GM12864 (cell line): ENCODE data around the gene THBS1.

Experiments used
- DNase-seq: peaks from one replicate; pipeline ENCODE4 v3.0.0-alpha.2; 2011; ENCODE audit warnings: low read depth
- H3K4me3 ChIP-seq: 2 replicates; pipeline ENCODE4 v1.5.1; 2011; ENCODE audit warnings: mild to moderate bottlenecking, low read depth, low read length, control low read depth
- TF ChIP-seq, protein P1 (sequence below): IDR thresholded peaks from 2 replicates; pipeline ENCODE4 v1.5.1; 2011; ENCODE audit warnings: low read depth, mild to moderate bottlenecking, moderate library complexity, low read length, control low read depth, inconsistent platforms; ENCODE audit errors: missing control alignments

The THBS1 gene

DNA sequence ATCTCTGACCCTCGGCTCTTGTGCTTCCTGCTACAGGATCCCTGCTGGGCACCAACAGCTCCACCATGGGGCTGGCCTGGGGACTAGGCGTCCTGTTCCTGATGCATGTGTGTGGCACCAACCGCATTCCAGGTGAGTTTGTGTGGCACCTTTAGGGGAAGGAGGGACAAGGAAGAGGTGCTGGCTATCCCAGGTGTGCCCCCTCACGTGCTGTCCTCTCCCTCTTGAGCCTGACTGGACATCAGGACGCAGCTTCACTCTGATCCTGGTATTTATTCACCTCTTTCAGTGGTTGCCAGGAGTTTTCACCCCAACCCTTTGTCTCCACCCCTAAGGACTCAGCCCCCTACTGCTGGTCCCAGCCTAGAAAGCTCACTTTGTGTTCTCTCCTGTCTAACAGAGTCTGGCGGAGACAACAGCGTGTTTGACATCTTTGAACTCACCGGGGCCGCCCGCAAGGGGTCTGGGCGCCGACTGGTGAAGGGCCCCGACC lies 960 bp downstream of the THBS1 start:
- H3K4me3 ChIP-seq, result no peak overlapping the region
- TF ChIP-seq, protein P1, sequence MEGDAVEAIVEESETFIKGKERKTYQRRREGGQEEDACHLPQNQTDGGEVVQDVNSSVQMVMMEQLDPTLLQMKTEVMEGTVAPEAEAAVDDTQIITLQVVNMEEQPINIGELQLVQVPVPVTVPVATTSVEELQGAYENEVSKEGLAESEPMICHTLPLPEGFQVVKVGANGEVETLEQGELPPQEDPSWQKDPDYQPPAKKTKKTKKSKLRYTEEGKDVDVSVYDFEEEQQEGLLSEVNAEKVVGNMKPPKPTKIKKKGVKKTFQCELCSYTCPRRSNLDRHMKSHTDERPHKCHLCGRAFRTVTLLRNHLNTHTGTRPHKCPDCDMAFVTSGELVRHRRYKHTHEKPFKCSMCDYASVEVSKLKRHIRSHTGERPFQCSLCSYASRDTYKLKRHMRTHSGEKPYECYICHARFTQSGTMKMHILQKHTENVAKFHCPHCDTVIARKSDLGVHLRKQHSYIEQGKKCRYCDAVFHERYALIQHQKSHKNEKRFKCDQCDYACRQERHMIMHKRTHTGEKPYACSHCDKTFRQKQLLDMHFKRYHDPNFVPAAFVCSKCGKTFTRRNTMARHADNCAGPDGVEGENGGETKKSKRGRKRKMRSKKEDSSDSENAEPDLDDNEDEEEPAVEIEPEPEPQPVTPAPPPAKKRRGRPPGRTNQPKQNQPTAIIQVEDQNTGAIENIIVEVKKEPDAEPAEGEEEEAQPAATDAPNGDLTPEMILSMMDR, result no peak
- DNase-seq, result no peak

DNA sequence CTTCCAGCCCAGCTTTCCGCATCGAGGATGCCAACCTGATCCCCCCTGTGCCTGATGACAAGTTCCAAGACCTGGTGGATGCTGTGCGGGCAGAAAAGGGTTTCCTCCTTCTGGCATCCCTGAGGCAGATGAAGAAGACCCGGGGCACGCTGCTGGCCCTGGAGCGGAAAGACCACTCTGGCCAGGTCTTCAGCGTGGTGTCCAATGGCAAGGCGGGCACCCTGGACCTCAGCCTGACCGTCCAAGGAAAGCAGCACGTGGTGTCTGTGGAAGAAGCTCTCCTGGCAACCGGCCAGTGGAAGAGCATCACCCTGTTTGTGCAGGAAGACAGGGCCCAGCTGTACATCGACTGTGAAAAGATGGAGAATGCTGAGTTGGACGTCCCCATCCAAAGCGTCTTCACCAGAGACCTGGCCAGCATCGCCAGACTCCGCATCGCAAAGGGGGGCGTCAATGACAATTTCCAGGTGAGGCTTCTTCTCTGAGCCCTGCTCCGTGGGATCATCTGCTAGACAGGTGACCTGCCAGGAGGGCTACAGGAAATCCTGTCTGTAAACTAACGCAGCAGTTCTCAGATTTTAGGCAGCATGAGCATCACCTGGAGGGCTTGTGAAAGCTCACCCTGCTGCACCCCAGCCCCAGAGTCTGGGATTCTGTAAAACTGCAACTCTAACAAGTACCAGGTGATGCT lies 1.6 kb downstream of the THBS1 start:
- no peak for DNase-seq
- H3K4me3 ChIP-seq, result no peak overlapping the region
- TF ChIP-seq, protein P1, result no peak

DNA sequence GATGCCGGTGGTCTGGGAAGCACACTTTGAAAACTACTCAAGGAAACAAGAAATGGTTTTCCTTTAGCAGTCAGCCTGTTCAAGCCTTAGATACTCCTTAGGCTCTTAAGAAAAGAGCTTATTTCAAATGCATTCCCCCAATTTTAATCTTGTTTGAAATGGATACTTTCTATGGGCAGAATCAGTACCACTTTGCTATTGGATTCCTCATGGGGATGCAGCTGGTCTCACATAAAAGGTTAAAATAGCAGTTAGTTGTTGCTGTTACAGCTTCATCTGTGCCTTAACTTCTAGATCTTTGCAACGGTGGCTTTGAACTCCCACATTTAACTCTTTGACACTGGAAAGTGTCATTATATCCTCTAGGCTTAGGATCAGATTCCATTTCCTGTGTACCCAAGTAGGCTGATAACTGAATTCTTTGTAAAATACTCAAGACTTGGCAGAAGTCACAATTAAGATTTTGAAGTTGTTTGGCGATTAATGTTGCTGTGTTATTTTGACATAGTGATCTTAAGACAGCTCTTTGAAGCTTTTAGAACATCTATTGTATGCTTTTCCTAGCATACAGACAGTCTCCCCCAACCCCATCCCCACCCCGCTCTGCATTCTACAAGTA lies 2.2 kb downstream of the THBS1 start:
- no peak for DNase-seq
- TF ChIP-seq, protein P1, result no peak
- H3K4me3 ChIP-seq, result no peak overlapping the region

DNA sequence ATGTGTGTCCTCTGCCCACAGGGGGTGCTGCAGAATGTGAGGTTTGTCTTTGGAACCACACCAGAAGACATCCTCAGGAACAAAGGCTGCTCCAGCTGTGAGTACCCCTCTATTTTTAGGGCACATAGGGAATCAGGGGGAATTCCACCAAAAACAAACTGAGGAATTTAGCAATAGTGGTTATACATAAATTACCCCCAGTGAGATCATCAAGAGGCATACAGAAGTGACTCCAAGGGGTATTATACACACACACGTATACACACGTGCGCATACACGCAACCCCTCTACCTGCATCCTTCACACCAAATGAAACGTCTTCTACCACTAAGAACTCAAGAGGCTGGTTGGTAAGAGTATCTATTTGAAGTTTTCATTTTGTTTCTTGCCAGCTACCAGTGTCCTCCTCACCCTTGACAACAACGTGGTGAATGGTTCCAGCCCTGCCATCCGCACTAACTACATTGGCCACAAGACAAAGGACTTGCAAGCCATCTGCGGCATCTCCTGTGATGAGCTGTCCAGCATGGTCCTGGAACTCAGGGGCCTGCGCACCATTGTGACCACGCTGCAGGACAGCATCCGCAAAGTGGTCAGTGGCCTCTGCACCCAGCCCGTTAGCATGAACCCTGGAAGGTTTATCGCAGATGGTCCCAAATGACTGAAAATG lies 2.9 kb downstream of the THBS1 start:
- H3K4me3 ChIP-seq, result no peak overlapping the region
- DNase-seq, result no peak
- TF ChIP-seq, protein P1, result peak; percentile 33

DNA sequence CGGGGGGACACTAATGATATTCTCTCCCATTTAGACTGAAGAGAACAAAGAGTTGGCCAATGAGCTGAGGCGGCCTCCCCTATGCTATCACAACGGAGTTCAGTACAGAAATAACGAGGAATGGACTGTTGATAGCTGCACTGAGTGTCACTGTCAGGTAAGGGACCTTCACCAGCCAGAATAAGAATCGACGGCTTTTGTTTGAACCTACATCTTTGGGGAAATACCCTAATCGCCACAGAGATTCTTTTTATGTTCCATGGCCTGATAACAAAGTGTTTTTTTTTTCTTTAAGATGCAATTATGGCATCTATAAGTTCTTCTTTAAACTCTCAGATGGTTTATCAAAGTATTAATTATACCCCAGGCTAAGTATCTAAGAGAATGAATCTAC lies 3.4 kb downstream of the THBS1 start:
- H3K4me3 ChIP-seq, result no peak overlapping the region
- DNase-seq, result no peak
- TF ChIP-seq, protein P1, result no peak

DNA sequence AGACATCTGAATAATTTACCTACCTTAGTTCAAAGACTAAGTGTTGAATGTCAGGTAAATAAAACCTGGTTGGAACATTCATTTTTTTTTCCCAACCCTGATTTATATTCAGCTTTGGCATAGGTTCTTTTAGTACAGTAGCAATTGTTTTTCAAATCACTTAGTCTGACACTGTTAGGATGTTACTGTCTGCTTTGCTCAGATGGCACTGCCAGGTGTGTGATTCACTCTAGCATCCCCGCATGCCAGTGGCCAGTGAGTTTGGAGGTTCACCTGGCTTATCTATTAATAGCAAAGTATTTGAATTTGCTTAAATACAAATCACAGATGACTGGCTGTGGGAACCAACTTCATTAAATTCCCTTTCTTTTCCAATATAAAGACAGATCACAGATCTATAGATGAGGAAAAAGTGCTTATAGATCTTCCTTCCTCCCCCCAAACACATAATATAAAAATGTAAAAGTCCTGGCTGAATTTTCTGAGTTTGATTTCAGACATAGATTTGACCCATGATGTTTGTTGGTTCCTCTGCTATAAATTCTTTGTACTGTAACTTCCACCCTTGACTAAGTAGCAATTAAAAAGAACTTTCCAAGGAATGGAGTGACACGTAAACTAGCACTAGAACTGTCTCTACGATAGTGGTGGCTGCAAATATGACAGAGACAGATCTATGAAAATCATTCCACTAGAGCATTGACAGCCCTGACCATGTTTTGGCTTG lies 3.9 kb downstream of the THBS1 start:
- TF ChIP-seq, protein P1, result no peak
- no peak for DNase-seq
- no peak overlapping the region for H3K4me3 ChIP-seq
